BJ (cell line): ENCODE results near the gene CDK14. TPM values are rescaled to one million over a fixed set of nuclear protein-coding genes. Genes with fewer than 3 reads are reported as not detected.

Experiments used
- CTCF ChIA-PET: fragments of 350-600 bp; formaldehyde crosslinking; extraction: SDS; loops from one replicate; lab custom pipeline; 2021; ENCODE audit warnings: antibody characterized with exemption, inconsistent platforms; lab: Yijun Ruan, JAX
- POLR2A ChIA-PET: fragments of 300-600 bp; sonication (Branson Sonifier 250); formaldehyde crosslinking; extraction: SDS; loops from one replicate; lab custom pipeline; 2021; ENCODE audit warnings: antibody characterized with exemption; lab: Charles Lee
- DNase-seq: peaks from one replicate; pipeline ENCODE4 v3.0.0-alpha.2; 2011; ENCODE audit warnings: low read depth
- H3K27me3 ChIP-seq: 2 replicates; pipeline ENCODE4 v1.6.0; 2011; ENCODE audit warnings: low read length; ENCODE audit not compliant: control insufficient read depth, insufficient read depth
- H3K36me3 ChIP-seq: 2 replicates; pipeline ENCODE4 v1.5.1; 2011; ENCODE audit warnings: low read length; ENCODE audit not compliant: control insufficient read depth, insufficient read depth
- H3K4me3 ChIP-seq: 2 replicates; pipeline ENCODE4 v1.5.1; 2011; ENCODE audit warnings: low read depth, mild to moderate bottlenecking, control low read depth, low read length
- polyA plus RNA-seq: library from polyadenylated mRNA; depleted of rRNA; stranded (reverse); fragments of >200 nt; gene quantifications from 2 replicates; pipeline ENCODE4 v1.2.3, GENCODE V29; 2011
- TF ChIP-seq, protein P1 (sequence below): IDR thresholded peaks from 2 replicates; pipeline ENCODE4 v1.5.1; 2011; ENCODE audit warnings: low read depth, mild to moderate bottlenecking, control low read depth, inconsistent platforms, low read length, moderate library complexity; ENCODE audit not compliant: insufficient read depth

The CDK14 gene
- polyA plus RNA-seq, 1 experiment = 6.7 TPM

GRCh38 chr7:90586091-90586490 is 10.0 kb upstream of the CDK14 start:
- ChIA-PET POLR2A (no interaction called here), CTCF (interaction anchor here (1.5 to 1.9 kb wide), 2 partner anchors 10 to 43 kb away, joined by 5 to 10 read pairs; partner anchors contain the start of gene CDK14)
- H3K4me3 ChIP-seq = no peak overlapping the region
- no peaks in the 10 kb centered on the region for H3K36me3 ChIP-seq
- H3K27me3 ChIP-seq = no peaks in the 10 kb centered on the region
- no peak for DNase-seq
- TF ChIP-seq, protein P1, sequence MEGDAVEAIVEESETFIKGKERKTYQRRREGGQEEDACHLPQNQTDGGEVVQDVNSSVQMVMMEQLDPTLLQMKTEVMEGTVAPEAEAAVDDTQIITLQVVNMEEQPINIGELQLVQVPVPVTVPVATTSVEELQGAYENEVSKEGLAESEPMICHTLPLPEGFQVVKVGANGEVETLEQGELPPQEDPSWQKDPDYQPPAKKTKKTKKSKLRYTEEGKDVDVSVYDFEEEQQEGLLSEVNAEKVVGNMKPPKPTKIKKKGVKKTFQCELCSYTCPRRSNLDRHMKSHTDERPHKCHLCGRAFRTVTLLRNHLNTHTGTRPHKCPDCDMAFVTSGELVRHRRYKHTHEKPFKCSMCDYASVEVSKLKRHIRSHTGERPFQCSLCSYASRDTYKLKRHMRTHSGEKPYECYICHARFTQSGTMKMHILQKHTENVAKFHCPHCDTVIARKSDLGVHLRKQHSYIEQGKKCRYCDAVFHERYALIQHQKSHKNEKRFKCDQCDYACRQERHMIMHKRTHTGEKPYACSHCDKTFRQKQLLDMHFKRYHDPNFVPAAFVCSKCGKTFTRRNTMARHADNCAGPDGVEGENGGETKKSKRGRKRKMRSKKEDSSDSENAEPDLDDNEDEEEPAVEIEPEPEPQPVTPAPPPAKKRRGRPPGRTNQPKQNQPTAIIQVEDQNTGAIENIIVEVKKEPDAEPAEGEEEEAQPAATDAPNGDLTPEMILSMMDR = no peak

DNA sequence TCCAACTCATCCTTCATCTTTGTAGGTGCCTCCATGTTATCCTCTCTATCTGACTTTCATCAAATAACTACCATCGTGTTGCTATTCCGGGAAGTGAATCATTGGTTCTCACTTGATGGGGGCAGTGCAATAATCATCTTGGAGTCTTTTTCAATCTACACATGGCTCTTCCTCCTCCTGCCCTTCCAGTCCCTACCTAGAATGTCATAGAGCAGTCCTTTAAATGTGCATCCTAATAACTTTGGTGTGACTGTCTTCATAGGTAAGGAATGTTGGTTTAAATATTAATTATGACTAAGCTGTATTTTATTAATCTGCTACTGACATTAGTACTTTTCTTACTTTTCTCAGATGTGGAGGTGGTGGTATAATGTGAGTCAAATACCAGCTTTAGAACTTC is 8.4 kb upstream of the CDK14 start:
- H3K36me3 ChIP-seq = no peaks in the 10 kb centered on the region
- TF ChIP-seq, protein P1 = no peak
- no peak for DNase-seq
- ChIA-PET CTCF (interaction anchor here (1.3 kb wide), 1 partner anchor 9 kb away, joined by 7 read pairs; the partner anchor contains the start of gene CDK14), POLR2A (no interaction called here)
- H3K4me3 ChIP-seq = no peak overlapping the region
- no peaks in the 10 kb centered on the region for H3K27me3 ChIP-seq

DNA sequence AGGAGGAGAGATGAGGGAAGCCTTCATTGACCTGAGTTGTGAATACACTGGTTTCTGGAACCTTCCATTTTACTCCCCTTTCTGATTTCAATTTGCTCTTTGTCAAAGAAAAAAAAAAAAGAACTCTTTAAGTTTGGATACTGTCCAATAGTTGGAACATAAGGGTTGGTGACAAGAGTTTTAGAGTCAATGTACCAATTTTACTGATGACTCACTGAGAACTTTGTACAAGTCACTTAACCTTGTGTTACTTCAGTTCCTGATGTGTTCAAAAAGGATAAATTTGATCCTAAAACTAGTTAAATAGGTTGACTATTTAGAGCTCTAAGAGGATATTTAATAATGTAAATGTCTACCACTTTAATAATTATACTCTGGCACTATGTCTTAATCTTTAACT is 4.1 kb upstream of the CDK14 start:
- no peaks in the 10 kb centered on the region for H3K36me3 ChIP-seq
- TF ChIP-seq, protein P1 = no peak
- CTCF ChIA-PET = interaction anchor here (2.2 kb wide), 1 partner anchor 12 kb away, joined by 4 read pairs; no protein-coding TSS in a partner anchor
- no peaks in the 10 kb centered on the region for H3K27me3 ChIP-seq
- H3K4me3 ChIP-seq = no peak overlapping the region
- DNase-seq = no peak
- POLR2A ChIA-PET = no interaction called here

GRCh38 chr7:90593205-90593604 is 2.9 kb upstream of the CDK14 start:
- no peak for DNase-seq
- Histone ChIP-seq H3K4me3 (no peak overlapping the region), H3K36me3 (no peaks in the 10 kb centered on the region), H3K27me3 (no peaks in the 10 kb centered on the region)
- CTCF ChIA-PET = interaction anchor here (0.7 to 2.2 kb wide), 2 partner anchors 13 to 452 kb away, joined by 3 to 4 read pairs; no protein-coding TSS in a partner anchor
- POLR2A ChIA-PET = no interaction called here
- TF ChIP-seq, protein P1 = no peak

DNA sequence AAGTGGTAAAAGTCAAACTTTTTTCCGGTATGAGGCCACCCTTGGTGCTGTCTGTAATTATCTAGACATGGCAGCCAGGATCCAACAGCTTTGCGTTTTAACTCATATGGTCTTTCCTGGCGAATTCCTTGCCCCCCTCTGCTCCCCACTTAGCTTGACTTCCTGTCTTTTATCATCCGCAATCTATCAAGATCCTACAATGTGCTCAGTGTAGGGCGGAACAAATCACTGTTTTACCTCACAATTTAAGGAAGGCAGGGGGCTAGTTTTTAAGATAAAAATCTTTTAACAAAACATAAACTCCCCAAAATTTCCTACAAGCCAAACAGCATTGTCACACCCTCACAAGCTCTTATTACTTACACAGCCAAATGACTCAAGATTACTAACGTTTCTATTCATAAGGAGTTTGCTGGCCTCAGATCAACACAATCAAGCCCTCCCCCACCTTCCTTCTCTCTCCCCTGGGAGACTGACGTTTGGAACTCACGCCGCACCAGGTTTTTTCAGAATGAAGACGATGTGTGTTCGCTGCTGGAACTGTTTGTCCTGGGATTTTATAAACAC is 1.3 kb upstream of the CDK14 start:
- CTCF ChIA-PET = interaction anchor here (0.5 to 3.8 kb wide), 8 partner anchors 9 to 440 kb away, joined by 3 to 23 read pairs (median 4); no protein-coding TSS in a partner anchor
- H3K4me3 ChIP-seq = peak overlapping the region; percentile 87
- POLR2A ChIA-PET = no interaction called here

More for the DNA sequence above, 1.3 kb upstream of the CDK14 start:
- TF ChIP-seq, protein P1 = no peak
- no peaks in the 10 kb centered on the region for H3K27me3 ChIP-seq
- H3K36me3 ChIP-seq = no peaks in the 10 kb centered on the region
- peak; percentile 37 for DNase-seq
